Astrocyte (in vitro differentiated cells and primary cell): Measurements from ENCODE around the gene TENM4. TPM values are rescaled to one million over a fixed set of nuclear protein-coding genes. Genes with fewer than 3 reads are reported as not detected.

ENCODE experiments used
- DNase-seq: peaks from one replicate; pipeline ENCODE4 v3.0.0-alpha.2; 2010; ENCODE audit warnings: low read depth
- FAIRE-seq: peaks from 2 replicates; lab custom pipeline; 2011; peaks lifted over from hg19 to GRCh38; lab: Jason Lieb, UNC
- H2AFZ ChIP-seq: 2 replicates; pipeline ENCODE4 v1.6.0; 2012; ENCODE audit warnings: low read depth, low read length, inconsistent platforms
- H3K27ac ChIP-seq: 2 replicates; pipeline ENCODE4 v1.5.1; 2011; ENCODE audit warnings: low read depth, low read length, inconsistent platforms
- H3K27me3 ChIP-seq: 2 replicates; pipeline ENCODE4 v1.6.0; 2011; ENCODE audit warnings: low read length, inconsistent platforms; ENCODE audit not compliant: insufficient read depth
- H3K36me3 ChIP-seq: 2 replicates; pipeline ENCODE4 v1.5.1; 2011; ENCODE audit warnings: low read length, inconsistent platforms; ENCODE audit not compliant: insufficient read depth
- H3K4me1 ChIP-seq: 2 replicates; pipeline ENCODE4 v1.5.1; 2011; ENCODE audit warnings: low read length, inconsistent platforms; ENCODE audit not compliant: insufficient read depth
- H3K4me2 ChIP-seq: 2 replicates; pipeline ENCODE4 v1.6.0; 2012; ENCODE audit warnings: low read length, inconsistent platforms
- H3K4me3 ChIP-seq: 2 replicates; pipeline ENCODE4 v1.5.1; 2011; ENCODE audit warnings: low read depth, mild to moderate bottlenecking, low read length, inconsistent platforms; ENCODE audit not compliant: insufficient read depth
- H3K79me2 ChIP-seq: 2 replicates; pipeline ENCODE4 v1.6.0; 2012; ENCODE audit warnings: mild to moderate bottlenecking, low read length, inconsistent platforms; ENCODE audit not compliant: insufficient read depth
- H3K9ac ChIP-seq: 2 replicates; pipeline ENCODE4 v1.6.0; 2012; ENCODE audit warnings: mild to moderate bottlenecking, low read length, inconsistent platforms
- H3K9me3 ChIP-seq: 2 replicates; pipeline ENCODE4 v1.5.1; 2012; ENCODE audit warnings: low read depth, mild to moderate bottlenecking, low read length, inconsistent platforms; ENCODE audit not compliant: insufficient read depth
- H4K20me1 ChIP-seq: 2 replicates; pipeline ENCODE4 v1.6.0; 2012; ENCODE audit warnings: low read length, inconsistent platforms; ENCODE audit not compliant: insufficient read depth
- H3K27ac Mint-ChIP-seq: one replicate; pipeline ENCODE4 v1.8.0; 2021; ENCODE audit warnings: mild to moderate bottlenecking, mixed read lengths; ENCODE audit not compliant: unreplicated experiment
- H3K27me3 Mint-ChIP-seq: one replicate; pipeline ENCODE4 v1.8.0; 2021; ENCODE audit warnings: low read depth, mixed read lengths; ENCODE audit not compliant: unreplicated experiment
- H3K36me3 Mint-ChIP-seq: one replicate; pipeline ENCODE4 v1.8.0; 2021; ENCODE audit warnings: low read depth, mixed read lengths; ENCODE audit not compliant: unreplicated experiment
- H3K4me1 Mint-ChIP-seq: one replicate; pipeline ENCODE4 v1.8.0; 2021; ENCODE audit warnings: low read depth, mixed read lengths; ENCODE audit not compliant: unreplicated experiment
- H3K4me3 Mint-ChIP-seq: one replicate; pipeline ENCODE4 v1.8.0; 2021; ENCODE audit warnings: mild to moderate bottlenecking, moderate library complexity, mixed read lengths; ENCODE audit not compliant: unreplicated experiment
- H3K9me3 Mint-ChIP-seq: one replicate; pipeline ENCODE4 v1.8.0; 2021; ENCODE audit warnings: mild to moderate bottlenecking, mixed read lengths; ENCODE audit not compliant: unreplicated experiment
- EZH2 ChIP-seq: IDR thresholded peaks from 2 replicates; pipeline ENCODE4 v1.6.1; 2012; ENCODE audit warnings: mild to moderate bottlenecking, low read length, inconsistent platforms; ENCODE audit not compliant: insufficient read depth
- total RNA-seq: library from RNA; stranded (reverse); gene quantifications from 2 replicates; pipeline ENCODE4 v1.2.1, GENCODE V29; 2021
- TF ChIP-seq, protein P1 (sequence below): IDR thresholded peaks from 2 replicates; pipeline ENCODE4 v1.5.1; 2011; ENCODE audit warnings: low read depth, mild to moderate bottlenecking, inconsistent platforms, low read length, moderate library complexity; ENCODE audit not compliant: insufficient read depth

The TENM4 gene
- total RNA-seq, 1 donor from 2014 or later: 7.5 TPM

DNA sequence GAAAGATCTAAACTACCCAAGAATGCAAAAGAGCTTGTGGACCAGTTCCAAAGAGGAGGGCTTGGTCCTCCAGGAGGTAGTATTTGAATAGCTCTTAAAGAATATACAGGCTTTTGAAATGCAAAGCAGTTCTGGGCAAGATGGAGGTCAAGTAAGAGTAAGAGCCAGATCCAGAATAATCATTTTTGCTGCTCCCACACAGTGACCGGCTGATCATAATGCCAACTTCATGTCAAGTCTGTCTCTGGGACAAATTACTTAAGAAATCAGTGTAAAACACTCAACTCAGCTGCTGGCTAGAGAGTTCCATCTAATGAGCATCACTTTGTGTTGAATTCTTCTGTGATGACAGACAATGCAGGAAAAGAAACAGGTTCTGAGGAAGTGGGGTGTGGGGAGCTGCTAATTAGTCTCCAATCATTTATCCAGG, 615.2 kb downstream of the TENM4 start:
- Histone ChIP-seq H3K27ac (no peak overlapping the region), H2AFZ (no peak overlapping the region), H3K79me2 (no peaks in the 10 kb centered on the region), H3K4me2 (no peak overlapping the region), H3K4me3 (no peak overlapping the region), H3K4me1 (no peaks in the 10 kb centered on the region), H3K9ac (no peak overlapping the region), H4K20me1 (no peaks in the 10 kb centered on the region), H3K27me3 (no peaks in the 10 kb centered on the region), H3K9me3 (no peaks in the 10 kb centered on the region), H3K36me3 (no peaks in the 10 kb centered on the region)
- Mint-ChIP-seq H3K27ac (no peak overlapping the region), H3K27me3 (peaks cover 14% of the 10 kb centered on the region), H3K9me3 (no peaks in the 10 kb centered on the region), H3K4me3 (no peak overlapping the region), H3K4me1 (no peaks in the 10 kb centered on the region), H3K36me3 (no peaks in the 10 kb centered on the region)
- no peak for FAIRE-seq
- peak; percentile 77 for DNase-seq
- TF ChIP-seq EZH2: no peak
- TF ChIP-seq, protein P1, sequence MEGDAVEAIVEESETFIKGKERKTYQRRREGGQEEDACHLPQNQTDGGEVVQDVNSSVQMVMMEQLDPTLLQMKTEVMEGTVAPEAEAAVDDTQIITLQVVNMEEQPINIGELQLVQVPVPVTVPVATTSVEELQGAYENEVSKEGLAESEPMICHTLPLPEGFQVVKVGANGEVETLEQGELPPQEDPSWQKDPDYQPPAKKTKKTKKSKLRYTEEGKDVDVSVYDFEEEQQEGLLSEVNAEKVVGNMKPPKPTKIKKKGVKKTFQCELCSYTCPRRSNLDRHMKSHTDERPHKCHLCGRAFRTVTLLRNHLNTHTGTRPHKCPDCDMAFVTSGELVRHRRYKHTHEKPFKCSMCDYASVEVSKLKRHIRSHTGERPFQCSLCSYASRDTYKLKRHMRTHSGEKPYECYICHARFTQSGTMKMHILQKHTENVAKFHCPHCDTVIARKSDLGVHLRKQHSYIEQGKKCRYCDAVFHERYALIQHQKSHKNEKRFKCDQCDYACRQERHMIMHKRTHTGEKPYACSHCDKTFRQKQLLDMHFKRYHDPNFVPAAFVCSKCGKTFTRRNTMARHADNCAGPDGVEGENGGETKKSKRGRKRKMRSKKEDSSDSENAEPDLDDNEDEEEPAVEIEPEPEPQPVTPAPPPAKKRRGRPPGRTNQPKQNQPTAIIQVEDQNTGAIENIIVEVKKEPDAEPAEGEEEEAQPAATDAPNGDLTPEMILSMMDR: no peak

DNA sequence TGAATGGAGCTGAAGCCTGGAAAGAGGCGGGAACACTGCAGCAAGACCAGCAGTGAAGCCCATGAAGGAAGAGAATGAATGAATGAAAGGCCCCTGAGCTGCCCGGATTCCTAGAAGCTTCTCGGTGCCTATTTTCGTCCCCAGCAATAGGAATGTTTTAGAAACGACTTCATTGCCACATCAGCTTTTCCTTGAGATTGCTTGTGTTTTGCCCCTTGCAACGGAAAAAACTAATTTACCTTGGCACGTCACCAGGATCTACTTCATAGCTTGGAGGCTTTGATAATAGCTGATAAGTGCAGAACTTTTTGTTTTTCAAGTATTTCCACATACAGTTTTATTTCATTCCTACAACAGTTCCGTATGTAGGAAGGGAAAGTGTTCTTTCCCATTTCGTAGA, 617.2 kb downstream of the TENM4 start:
- FAIRE-seq (no peak), DNase-seq (no peak)
- Histone ChIP-seq H3K4me2 (no peak overlapping the region), H2AFZ (no peak overlapping the region), H4K20me1 (no peaks in the 10 kb centered on the region), H3K36me3 (no peaks in the 10 kb centered on the region), H3K27me3 (no peaks in the 10 kb centered on the region), H3K9me3 (no peaks in the 10 kb centered on the region), H3K27ac (no peak overlapping the region), H3K4me3 (no peak overlapping the region), H3K9ac (no peak overlapping the region), H3K4me1 (no peaks in the 10 kb centered on the region), H3K79me2 (no peaks in the 10 kb centered on the region)
- peaks cover 8% of the 10 kb centered on the region for H3K27me3 Mint-ChIP-seq
- H3K4me3 Mint-ChIP-seq: no peak overlapping the region
- no peak for TF ChIP-seq EZH2
- TF ChIP-seq, protein P1: no peak
- no peaks in the 10 kb centered on the region for H3K36me3 Mint-ChIP-seq
- peaks cover 2% of the 10 kb centered on the region for H3K4me1 Mint-ChIP-seq
- no peaks in the 10 kb centered on the region for H3K9me3 Mint-ChIP-seq
- no peak overlapping the region for H3K27ac Mint-ChIP-seq

DNA sequence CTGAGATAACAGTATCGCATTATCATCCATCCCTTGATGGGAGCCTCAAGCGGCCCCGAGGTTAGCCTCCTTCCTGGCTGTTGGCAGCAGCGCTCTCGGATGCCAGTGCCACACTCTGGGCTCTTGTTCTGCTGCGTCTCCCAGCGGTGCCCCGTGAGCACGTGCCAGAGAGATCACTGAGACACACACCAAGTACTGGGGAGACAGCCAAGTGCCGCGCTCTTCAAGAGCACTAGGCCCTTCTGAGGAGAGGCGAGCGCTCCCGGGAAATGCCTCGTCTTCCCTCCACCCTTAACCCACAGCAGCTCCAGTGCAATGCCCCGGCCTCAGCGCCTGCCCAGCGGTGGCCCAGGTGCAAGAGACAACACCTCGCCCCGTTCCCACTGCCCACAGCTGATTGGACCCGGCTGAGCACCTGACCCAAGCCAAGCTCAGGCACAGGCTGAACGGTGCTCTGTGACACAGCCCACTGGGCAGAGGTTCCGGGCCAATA, 617.9 kb downstream of the TENM4 start:
- no peak for FAIRE-seq
- Mint-ChIP-seq H3K4me3 (no peak overlapping the region), H3K9me3 (no peaks in the 10 kb centered on the region), H3K4me1 (peaks cover 2% of the 10 kb centered on the region), H3K36me3 (no peaks in the 10 kb centered on the region), H3K27ac (no peak overlapping the region), H3K27me3 (peaks cover 8% of the 10 kb centered on the region)
- Histone ChIP-seq H4K20me1 (no peaks in the 10 kb centered on the region), H3K4me2 (no peak overlapping the region), H3K27ac (no peak overlapping the region), H3K9me3 (no peaks in the 10 kb centered on the region), H3K4me3 (no peak overlapping the region), H3K36me3 (no peaks in the 10 kb centered on the region), H2AFZ (no peak overlapping the region), H3K27me3 (no peaks in the 10 kb centered on the region), H3K9ac (no peak overlapping the region), H3K79me2 (no peaks in the 10 kb centered on the region), H3K4me1 (no peaks in the 10 kb centered on the region)
- no peak for TF ChIP-seq EZH2
- TF ChIP-seq, protein P1: no peak
- no peak for DNase-seq
